OCI-M1 (cell line): ENCODE results near the gene SETD3.

ENCODE experiments used
- DNase-seq: peaks from one replicate; lab custom pipeline; 2025; lab: John Stamatoyannopoulos, UW

The SETD3 gene

DNA sequence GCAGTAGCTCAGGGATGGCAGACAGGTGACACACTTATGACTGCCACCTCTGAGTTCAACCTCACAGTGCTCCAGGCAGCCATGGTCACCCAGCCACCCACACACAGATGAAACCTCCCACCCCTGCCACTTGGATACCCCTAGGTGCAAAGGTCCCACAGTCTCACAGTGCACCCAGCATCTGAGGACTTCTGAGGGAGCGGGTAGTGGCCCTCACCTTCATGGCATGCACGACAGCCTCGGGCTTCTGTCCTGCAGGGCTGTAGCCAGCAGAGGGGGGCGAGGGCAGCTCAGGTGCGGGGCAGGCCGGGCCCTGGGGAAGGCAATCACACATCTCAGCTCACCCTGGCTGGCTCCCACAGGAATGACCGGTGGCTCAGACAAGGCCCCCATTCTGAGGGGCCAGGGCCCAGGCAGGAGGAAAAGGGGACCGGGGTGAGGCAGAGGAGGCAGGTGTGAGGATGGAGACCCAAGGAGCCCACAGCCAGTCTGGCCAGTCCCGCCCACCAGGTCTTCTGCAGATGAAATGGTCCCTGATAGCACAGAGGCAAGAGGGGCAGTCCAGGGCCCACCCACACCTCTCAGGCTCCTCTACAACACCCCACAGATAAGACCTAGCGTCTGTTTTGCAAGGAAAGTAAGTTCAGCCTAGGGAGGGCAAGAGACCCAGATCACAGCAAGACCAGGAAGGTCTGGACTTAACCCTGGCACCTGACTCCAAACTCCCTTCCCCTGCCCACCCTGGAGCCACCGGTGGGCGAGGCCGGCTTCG lies 36.4 kb upstream of the SETD3 start:
- no peak for DNase-seq

DNA sequence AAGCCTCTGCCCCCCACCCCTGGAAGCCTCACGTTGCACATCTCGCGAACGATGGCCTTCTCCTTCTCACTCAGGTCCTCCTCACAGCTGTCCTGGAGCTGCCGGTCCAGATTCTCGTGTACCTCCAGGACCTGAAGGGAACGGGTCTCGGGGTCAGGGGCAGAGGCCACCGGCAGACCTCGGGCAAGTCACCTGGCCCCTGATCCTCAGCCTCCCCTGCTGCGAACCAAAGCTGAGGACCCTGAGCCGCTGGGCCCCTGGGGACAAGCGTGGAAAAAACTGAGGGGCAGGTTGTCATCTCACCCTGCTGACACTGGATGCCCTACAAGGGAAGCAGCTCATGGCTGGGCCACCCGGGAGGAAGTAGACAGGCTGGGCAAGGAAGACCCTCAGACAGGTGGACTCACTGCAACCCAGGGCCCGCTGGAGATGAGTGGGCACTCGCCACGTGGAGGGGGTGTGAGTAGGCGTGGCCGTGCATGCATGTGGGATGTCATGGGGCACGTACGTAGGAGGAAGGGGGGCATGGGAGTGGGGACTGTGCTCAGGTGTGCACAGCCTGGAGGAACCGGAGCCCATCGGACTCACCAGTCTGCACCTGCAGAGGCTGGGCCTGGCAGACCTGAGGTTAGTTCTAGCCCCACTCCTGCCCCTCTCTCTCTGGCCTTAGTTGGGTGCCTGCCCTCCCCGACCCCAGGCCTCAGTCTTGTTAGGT lies 35.7 kb upstream of the SETD3 start:
- DNase-seq = no peak

DNA sequence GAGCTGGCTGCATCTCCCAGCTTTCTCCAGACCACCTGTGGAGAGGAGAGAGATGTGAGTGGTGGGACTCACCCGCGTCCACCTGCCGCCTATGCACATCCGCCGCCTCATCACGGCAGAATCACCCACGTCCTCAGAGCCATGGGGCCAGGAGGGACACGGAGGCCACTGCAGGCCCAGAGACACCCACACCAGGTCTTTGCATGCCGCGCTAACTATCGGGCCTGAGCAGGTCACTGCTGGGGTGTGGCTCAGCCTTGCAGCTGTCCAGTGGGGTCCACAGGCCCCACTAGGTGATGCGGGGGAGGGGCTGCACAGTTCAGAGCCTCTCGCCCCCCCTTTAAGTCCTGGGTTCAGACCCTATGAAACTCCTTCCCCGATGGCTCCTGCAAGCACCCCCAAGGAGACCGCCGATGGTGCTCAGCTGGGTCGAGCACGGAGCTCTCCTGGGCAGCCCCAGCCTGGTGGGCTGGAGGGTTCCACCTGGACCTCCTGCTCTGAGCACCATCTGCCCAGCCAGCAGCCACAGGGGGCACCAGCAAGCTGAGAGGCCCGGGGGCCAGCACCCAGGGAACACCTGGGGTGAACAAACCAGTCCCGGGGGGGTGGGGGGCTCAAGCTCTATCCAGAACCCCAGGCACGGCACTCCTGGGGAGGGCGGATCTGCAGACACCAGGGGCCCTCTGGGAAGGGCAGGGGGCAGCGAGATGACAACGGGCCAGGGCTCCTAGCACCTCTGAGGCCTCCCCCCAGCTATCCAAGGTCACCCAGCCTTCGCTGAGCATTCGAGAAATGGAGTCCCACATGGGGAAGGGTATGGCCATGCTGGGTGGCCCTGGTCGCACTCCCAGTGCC lies 34.9 kb upstream of the SETD3 start:
- DNase-seq = no peak

DNA sequence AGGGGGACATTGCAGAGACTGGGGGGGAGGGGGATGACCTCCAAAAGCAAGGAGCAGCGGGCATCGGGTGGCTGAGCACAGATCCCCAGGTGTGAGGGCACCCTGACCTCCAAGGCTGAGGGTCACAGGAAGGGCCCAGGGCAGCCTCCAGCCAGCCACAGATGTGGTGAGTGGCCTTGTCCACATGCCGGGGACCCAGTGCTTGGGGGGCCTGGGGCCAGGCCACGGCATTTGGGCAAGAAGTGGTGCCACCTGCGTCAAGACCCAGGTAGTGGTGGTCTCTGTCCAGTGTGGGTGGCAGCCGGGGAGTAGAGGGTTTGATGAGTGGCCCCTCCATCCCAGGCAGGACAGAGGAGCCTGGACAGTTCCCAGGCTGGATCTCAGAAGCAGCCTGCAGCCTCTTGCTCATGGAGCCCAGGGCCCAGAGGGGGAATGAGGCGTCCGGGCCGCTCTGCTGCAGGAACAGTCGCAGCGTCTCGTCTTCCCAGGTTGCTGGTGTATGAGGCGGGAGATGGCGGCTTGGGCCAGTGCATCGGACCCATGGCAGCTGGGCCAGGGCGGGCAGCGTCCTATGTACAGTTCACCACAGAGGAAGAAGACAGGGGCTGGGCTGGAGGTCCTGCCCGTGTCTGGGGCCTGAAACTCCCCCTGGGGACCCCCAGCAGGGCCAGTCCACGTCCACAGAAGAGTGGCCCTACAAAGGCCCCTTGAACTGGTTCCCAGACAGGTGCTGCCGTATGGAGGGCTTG lies 34.1 kb upstream of the SETD3 start:
- DNase-seq = no peak

DNA sequence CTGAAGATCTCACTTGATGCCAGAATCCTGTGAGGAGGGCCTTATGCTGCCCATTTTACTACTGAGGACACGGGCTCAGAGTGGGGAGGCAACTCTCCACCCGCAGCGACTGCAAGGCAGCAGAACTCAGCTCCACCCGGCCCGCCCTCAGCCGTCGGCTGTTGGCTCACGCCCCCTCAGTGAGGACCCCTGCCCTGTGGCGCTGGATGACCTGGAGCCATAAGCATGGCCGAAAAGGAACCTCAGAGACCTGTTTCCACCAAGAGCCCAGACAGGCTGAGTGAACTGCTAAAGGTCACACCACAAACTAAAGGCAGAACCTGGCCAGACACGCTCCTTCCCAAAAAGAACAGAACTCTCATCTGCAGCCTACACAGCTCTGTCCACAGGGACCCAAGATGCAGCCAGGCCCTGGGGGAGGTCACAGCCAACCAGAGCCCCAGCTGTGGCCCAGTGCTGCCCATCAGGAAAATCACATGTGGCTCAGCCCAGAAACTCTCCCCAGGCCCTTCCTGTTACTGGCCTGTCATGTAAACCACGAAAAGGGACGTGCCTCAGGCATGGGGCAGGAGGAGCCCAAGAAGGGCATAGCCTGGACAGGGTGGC lies 33.4 kb upstream of the SETD3 start:
- no peak for DNase-seq

DNA sequence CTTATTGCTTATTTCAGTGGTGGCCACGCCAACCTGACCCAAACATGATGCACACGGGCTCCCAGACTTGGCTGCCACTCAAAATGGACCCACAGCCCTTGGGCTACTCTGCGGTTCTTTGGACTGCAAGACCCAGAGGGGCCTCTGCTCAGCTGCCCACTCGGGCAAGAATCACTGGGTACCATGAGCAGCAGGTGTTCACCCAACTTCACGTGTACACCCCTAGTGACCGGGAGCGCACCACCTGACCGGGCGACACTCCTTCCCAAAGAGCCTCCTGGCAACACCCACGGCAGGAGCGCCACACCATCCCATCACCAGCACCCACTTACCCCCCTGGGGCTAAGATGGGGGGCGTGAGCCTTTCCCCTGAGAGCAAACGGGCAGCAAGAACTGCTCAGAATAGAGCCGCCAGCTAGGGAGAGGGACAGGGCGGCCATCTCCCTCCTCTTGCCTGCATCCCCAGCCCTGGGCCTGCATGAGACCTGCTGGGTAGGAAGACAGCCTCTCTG lies 32.6 kb upstream of the SETD3 start:
- no peak for DNase-seq

DNA sequence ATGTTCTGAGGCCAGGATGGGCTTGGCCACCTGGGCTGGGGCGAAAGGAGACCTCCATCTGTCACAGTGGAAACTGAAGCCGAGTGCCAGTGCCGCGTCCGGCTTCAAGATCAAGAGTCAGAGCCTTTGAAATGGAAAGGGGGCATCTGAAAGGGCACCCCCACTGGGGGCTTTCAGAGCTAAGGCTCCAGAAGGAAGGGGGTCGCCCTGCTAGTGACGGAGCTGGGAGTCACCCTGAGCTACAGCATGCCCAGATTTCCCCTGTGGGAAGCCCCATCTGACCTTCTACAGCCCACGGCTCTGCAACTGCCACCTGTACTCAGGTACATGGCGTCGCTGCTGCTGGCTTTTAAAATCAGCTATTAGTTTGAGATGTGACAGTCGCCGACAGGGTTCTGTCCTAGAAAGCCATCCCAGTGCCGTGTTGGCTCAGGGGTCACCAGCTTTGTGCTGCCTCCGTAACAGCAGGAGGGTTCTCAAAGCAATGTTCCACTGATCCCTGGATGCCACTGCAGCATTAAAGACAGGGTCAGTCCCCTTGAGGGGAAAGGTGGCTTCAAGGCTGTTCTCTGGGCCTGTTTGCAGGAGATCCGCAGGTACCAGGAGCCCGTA lies 32.0 kb upstream of the SETD3 start:
- no peak for DNase-seq

DNA sequence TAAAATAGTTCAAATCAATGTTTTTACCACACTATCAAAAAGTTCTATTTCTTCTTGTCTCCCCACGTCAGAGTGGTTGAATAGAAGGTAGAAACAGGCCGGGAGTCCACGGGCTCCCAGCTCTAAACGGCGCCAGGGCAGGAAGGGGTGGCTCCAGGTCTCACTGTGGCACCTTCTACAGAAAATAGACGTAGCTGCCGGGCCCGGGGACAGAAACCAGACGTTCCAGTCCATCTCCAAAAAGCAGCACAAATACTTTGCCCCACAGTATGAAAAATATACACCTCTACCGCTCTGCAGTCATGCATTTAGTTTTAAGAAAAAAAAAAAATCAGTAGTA lies 31.4 kb upstream of the SETD3 start:
- no peak for DNase-seq

DNA sequence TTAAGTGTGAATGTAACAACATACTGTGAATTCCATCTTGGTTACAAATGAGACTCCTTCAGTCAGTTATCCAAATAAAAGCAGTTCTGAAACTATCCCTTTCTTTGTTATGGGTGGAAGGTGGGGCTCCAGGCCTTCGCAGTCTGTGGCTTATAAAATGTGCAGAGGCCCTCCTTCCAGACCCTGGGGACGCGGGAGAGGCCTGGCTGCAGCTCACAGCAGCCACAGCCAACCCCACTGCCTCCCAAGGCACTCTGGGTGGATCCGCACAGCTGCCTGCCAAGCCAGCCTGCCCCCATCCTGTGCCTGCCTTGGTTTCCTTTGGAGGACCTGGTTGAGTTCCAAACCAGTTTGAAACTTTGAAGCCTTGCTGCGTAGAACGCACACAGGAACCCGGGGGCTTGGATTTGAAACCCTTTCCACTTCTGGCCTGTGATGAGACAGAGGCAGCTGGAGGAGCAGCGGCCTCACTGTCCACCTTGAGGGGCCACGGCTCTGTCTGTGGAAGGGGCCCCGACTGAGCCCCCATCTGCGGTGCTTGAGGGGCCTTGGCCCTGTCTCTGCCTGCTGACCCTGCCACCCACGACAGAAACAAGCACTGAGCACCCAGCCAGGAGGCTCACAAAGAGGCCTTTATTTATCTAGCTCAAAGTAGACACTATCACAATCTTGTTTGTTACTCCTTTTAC lies 30.9 kb upstream of the SETD3 start:
- no peak for DNase-seq

DNA sequence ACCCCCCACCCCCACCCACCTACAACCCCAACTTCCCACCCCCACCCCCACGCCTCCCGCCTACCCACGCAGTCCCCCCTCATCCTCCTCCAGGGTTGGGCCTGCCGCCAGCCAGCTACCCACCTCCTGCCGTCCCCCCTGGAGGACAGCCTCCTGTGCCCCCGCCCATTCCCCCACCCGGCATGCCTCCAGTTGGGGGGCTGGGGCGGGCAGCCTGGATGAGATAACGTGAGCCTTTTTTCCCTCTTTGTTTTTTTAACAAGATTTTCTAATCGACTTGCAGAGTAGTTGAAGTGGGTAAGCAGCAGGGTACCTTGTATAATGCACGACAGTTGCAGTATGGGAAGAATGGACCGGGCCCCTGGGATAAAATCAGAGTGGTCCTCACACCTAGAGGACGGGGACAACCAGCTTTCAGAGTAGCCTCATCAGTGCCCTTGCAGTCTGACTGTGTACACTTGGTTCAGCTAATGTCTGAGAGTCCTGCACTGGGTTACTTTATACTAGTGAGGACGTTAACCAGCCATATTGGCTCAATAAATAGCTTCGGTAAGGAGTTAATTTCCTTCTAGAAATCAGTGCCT lies 30.0 kb upstream of the SETD3 start:
- DNase-seq = no peak

DNA sequence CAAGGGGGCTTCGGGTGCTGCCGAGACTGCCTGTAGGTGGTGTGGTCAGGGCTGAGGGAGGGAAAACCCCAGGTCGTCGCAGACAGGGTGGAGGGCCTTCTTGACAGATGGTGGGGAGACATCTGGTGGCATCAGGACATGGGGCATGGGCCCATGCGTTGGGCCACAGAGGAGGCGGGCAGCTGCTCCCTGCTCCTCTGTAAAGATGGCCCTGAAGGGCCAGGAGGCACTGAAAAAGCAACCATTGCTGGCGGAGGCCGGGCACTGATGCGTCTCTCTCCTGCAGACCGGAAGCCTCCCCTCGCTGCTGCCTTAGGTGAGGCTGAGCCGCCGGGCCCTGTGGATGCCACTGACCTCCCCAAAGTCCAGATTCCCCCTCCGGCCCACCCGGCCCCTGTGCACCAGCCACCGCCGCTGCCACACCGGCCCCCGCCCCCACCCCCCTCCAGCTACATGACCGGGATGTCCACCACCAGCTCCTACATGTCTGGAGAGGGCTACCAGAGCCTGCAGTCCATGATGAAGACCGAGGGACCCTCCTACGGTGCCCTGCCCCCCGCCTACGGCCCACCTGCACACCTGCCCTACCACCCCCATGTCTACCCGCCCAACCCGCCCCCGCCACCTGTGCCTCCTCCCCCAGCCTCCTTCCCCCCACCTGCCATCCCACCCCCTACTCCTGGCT lies 29.4 kb upstream of the SETD3 start:
- no peak for DNase-seq

DNA sequence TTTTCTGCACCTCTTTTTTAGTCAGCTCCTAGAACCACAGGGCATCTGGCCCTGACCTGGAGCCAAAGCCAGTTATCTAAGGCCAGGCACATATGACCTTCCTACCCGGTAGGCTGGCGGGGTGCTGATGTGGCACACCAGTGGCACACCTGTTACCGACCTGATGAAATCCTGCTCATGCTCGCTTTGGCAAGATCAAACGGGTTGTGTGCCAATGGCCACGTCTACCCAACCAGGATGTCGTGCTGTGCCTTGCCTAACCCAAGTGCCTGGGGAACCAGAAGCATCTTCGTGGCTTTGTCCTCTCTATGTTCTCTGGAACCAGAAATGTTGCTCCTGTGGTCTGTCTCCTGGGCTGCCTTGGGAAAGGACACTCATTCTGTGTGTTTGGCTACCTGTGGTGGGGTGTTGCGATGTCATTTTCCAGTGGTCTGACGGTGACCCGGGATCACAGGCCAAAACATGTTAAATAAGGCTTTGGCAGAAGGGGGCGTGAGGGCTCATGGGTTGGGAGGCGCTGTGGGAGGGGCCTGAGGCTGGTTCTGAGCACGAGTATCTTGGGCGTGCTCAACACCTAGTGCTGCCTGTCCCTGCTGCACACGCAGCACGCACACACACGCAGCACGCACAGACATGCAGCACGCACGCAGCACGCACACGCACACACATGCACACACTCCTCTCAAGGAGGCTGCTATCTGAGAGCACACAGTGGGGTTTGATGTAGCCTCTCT lies 28.4 kb upstream of the SETD3 start:
- DNase-seq = no peak

DNA sequence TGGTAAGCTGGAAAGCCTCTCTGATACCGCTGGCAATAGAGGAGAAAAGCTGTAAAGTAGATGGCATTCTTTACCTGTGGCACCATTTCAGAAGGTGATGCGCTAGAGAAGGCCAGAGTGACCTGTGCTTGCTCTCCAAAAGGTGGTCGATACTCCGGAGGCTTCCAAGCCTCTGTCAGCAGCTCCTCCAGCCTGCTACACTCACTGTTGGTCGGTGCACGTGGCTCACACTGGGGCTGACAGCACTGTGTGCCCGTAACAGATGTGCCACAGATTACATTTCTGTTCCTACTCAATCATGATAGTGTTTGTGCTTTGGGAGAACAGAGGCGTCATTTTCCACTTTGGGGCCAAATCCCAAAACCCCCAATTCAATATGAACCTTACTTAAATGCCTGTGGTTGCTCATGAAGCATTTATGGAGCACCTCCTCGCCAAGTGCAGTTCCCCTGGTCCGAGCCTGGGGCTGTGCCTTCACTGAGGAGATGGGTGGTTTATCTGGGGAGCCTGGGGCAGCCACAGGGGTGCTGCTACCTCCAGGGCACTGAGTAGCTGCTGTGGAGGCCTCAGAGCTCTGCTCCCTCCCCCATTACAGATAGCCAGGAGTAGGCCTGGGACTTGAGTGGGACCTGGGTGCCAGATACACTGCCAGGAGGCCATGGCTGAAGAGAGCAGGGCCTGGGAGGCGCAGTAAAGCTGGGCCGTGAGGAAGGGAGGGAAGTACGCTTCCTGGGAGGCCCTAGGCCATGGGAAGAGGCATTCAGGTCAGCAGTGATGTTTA lies 27.4 kb upstream of the SETD3 start:
- DNase-seq = no peak

DNA sequence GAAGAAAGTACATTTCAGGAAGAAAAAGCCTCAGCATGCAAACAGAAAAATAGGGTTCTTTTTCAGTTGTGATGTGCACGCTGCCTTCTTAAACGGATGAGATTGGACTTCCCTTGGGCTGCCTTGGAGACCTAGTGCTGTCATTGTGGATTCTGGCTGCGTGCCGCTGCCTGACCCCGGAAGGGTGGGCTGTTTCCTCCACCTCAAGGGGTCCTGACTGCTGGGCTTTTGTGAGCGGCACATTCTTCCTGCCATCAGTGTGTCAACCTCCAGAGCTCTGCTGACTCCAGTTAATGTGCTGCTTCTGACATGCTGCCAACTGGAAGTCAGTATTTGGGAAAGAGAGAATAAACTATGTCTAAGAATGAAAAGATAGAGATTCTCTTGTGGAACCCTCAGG lies 25.6 kb upstream of the SETD3 start:
- DNase-seq = no peak

DNA sequence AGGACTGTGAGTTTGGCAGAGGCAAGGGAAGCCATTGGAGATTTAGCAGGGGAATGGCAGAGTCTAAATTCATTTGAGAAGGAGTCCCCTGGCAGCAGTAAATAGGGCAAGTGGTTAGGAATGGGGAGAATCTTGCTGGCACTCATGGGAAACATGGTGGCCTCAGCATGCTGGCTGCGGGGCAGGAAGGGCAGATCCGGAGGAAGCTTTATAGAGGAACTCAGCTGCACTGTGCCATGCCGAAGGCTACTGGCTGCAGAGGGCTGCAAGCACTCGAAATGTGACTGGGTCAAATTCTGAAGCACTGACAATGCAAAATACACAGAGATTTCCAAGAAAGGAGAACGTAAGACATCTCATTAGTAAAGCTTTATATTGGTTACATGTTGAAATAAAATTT lies 24.4 kb upstream of the SETD3 start:
- no peak for DNase-seq

DNA sequence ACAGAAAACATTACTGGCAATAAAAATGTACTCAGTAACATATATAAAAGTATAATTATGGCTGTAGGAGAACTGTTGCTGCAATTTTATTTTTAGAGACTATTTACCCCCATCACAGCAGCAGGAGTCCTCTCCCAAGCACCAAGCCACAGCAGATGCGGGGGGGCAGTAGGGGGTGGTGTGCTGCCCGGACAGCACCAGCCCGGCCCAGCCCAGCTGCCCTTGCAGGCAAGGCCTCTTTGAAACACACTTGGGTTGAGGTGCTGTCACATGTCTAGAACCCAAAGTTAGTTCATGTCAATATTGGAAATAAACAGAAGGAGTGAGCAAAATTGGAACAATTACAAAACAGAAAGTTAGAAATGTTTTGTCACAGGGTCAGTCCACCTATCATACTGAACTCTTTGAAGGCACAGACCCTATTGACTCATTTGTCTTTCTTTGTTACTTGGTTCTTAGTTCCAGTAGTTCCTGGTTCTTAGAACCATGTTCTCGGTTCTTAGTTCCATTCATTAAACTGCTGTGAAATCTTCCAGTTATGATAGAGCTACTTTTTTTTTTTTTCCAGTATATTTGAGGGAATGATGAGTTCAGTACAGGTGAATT lies 23.3 kb upstream of the SETD3 start:
- DNase-seq = no peak

DNA sequence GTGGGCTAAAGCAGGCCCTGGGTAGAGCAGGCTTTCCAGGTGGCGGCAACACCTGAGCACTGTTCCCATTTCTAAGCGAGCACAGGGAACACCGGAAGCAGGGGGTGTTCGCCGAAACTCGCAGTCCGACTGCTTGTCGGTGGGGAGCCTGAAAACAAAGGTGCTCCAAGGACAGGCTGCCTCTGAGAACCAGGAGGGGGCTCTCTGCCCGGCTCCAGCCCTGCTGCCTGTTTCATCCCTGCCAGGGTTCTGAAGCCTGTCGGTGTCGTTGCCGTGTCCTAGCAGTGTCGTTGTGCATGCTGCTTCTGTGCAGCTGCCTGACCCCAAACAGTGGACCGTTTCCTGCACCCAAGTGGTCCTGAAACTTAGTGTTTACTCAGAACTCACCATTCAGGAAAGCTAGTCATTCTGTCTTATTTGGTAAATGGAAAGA lies 22.3 kb upstream of the SETD3 start:
- no peak for DNase-seq

DNA sequence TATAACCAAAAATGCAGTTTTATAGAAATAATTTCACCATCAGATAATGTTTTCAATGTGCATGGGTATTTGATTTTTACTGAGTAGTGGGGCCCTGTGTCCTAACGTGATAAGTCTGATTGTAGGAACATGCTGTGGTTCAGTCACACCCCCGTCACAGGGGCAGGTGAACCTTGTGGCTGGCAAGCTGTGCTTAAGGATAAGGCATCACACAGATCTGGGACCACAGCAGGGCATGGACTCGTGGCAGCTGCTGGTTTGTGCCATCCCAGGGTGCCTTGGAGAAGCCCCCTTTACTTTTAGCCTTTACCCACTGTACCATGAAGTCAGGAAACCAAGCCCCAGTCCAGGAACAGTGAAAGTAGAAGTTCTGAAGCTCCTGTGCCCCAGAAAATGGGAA lies 17.2 kb upstream of the SETD3 start:
- no peak for DNase-seq
